ENCODE results near the gene SRPK2.
"Not testable (repeated sequence)": the region's sequence is repeated elsewhere in the genome, so short reads cannot be mapped to it uniquely, and the experiment has no call there.

SRPK2 gene

GRCh38 chr7:105413887-105414437 lies 25.2 kb upstream of the SRPK2 start:
- no peak for DNase-seq
- Histone ChIP-seq H3K36me3 (no peaks in the 10 kb centered on the region), H3K9me3 (no peaks in the 10 kb centered on the region), H3K4me1 (no peaks in the 10 kb centered on the region; the same call in 1 of the 2 replicates), H3K4me3 (ENCODE audit: low read depth, low read length) (no peak overlapping the region), H3K27me3 (no peaks in the 10 kb centered on the region)
- TF ChIP-seq CTCF (IDR thresholded peaks at IDR 0.05; ENCODE audit: low read depth, low read length), result no peak

DNA sequence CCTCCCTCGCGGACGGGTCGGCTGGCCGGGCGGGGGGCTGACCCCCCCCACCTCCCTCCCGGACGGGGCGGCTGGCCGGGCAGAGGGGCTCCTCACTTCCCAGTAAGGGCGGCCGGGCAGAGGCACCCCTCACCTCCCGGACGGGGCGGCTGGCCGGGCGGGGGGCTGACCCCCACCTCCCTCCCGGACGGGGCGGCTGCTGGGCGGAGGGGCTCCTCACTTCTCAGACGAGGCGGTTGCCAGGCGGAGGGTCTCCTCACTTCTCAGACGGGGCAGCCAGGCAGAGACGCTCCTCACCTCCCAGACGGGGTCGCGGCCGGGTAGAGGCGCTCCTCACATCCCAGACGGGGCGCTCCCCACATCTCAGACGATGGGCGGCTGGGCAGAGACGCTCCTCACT lies 22.1 kb upstream of the SRPK2 start:
- not testable (repeated sequence) for H3K9me3 ChIP-seq; H3K36me3 ChIP-seq; DNase-seq; H3K4me1 ChIP-seq; H3K4me3 ChIP-seq (ENCODE audit: low read depth, low read length); H3K27me3 ChIP-seq

DNA sequence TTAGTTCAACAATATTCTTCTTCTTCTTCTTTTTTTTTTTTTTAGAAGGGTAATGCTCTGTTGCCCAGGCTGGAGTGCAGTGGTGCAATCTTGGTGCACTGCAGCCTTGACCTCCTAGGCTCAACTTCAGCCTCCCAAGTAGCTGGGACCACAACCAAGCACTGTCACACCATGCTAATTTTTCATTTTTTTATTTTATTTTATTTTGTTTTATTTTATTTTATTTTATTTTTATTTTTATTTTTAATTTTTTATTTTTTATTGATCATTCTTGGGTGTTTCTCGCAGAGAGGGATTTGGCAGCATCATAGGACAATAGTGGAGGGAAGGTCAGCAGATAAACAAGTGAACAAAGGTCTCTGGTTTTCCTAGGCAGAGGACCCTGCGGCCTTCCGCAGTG lies 21.1 kb upstream of the SRPK2 start:
- not testable (repeated sequence) for H3K4me1 ChIP-seq; H3K4me3 ChIP-seq (ENCODE audit: low read depth, low read length); H3K9me3 ChIP-seq; H3K27me3 ChIP-seq; DNase-seq; H3K36me3 ChIP-seq

GRCh38 chr7:105408791-105409410 lies 20.2 kb upstream of the SRPK2 start:
- H3K27me3 ChIP-seq, result no peaks in the 10 kb centered on the region
- H3K9me3 ChIP-seq, result no peaks in the 10 kb centered on the region
- no peak overlapping the region for H3K4me3 ChIP-seq (ENCODE audit: low read depth, low read length)
- TF ChIP-seq CTCF (IDR thresholded peaks at IDR 0.05; ENCODE audit: low read depth, low read length), result no peak
- no peak for DNase-seq
- no peaks in the 10 kb centered on the region for H3K36me3 ChIP-seq
- no peaks in the 10 kb centered on the region for H3K4me1 ChIP-seq

- Histone ChIP-seq H3K9me3 (no peaks in the 10 kb centered on the region), H3K27me3 (no peaks in the 10 kb centered on the region), H3K36me3 (no peaks in the 10 kb centered on the region), H3K4me3 (ENCODE audit: low read depth, low read length) (no peak overlapping the region), H3K4me1 (peaks cover 6% of the 10 kb centered on the region)
- no peak for DNase-seq
- no peak for TF ChIP-seq CTCF (IDR thresholded peaks at IDR 0.05; ENCODE audit: low read depth, low read length)
Observed at GRCh38 chr7:105403128-105403527, 14.4 kb upstream of the SRPK2 start.

DNA sequence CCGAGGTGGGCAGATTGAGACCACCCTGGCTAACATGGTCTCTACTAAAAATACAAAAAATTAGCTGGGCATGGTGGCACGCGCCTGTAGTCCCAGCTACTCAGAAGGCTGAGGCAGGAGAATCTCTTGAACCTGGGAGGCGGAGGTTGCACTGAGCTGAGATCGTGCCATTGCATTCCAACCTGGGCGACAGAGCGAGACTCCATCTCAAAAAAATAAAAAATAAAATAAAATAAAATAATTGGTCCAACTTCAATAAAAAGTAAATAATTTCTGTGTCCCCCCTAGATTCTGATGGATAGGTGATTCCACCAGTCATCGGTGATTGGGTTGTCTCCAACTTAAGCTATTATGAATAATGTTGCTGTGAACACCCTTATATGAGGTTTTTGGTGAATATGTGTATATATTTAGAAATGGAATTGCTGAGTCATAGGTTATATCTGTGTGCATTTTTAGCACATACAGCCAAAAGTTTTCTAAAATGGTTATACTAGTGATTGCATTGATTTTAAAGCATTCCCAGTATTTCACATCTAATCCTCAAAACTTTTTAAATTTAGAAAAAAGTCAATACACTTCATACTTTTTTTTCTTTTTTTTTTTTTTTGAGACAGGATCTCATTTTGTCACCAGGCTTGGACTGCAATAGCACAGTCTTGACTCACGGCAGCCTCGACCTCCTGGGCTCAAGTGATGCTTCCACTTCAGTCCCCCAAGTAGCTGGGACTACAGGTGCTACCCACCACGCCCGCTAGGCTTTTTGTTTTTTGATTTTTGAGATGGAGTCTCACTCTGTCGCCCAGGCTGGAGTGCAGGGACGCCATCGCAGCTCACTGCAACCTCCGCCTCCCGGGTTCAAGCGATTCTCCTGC lies 13.7 kb upstream of the SRPK2 start:
- Histone ChIP-seq H3K9me3 (no peaks in the 10 kb centered on the region), H3K4me1 (peaks cover 6% of the 10 kb centered on the region), H3K27me3 (no peaks in the 10 kb centered on the region), H3K36me3 (no peaks in the 10 kb centered on the region), H3K4me3 (ENCODE audit: low read depth, low read length) (no peak overlapping the region)
- DNase-seq, result no peak
- TF ChIP-seq CTCF (IDR thresholded peaks at IDR 0.05; ENCODE audit: low read depth, low read length), result no peak
